Endothelial cell of umbilical vein (primary cell): ENCODE measurements around the gene DUSP22. TPM values are rescaled to one million over a fixed set of nuclear protein-coding genes. Genes with fewer than 3 reads are reported as not detected.

ENCODE experiments used
- BruUV-seq: library from RNA; stranded (reverse); fragments of 400-500 nt; replicated peaks from 2 replicates; lab custom pipeline; 2021; lab: Mats Ljungman, UMichigan
- CTCF ChIA-PET: fragments of 300-600, 350-600 bp; sonication (Branson Sonifier 250); formaldehyde crosslinking; loops from one replicate; lab custom pipeline; 2021; ENCODE audit warnings: antibody characterized with exemption, inconsistent platforms; lab: Charles Lee
- POLR2A ChIA-PET: fragments of 300-600, 350-600 bp; sonication (Branson Sonifier 250); formaldehyde crosslinking; loops from one replicate; lab custom pipeline; 2021; ENCODE audit warnings: antibody characterized with exemption, inconsistent platforms; lab: Charles Lee
- DNase-seq: peaks from one replicate; pipeline ENCODE4 v3.0.0-alpha.2; 2011; ENCODE audit warnings: low read depth, low spot score
- FAIRE-seq: peaks from 2 replicates; lab custom pipeline; 2011; peaks lifted over from hg19 to GRCh38; lab: Jason Lieb, UNC
- H2AFZ ChIP-seq: 2 replicates; pipeline ENCODE4 v1.6.0; 2012; ENCODE audit warnings: low read depth, low read length, control low read depth, inconsistent platforms
- H3K27ac ChIP-seq: 2 replicates; pipeline ENCODE4 v1.5.1; 2011; ENCODE audit warnings: low read depth, mild to moderate bottlenecking, control low read depth, low read length, moderate library complexity; ENCODE audit not compliant: insufficient read depth
- H3K27me3 ChIP-seq, 2 experiments: 2 replicates each; pipeline versions ENCODE4 v1.6.0 to v1.6.1; 2011; ENCODE audit warnings: low read length in 2 of 2, mixed read lengths in 1 of 2; ENCODE audit not compliant: control insufficient read depth in 2 of 2, insufficient read depth in 2 of 2
- H3K36me3 ChIP-seq, 2 experiments: 2 replicates in 1 of 2; 3 replicates in 1 of 2; pipeline ENCODE4 v1.5.1; 2011; ENCODE audit warnings: low read length in 2 of 2, mild to moderate bottlenecking in 1 of 2, moderate library complexity in 1 of 2; ENCODE audit not compliant: control insufficient read depth in 2 of 2, insufficient read depth in 2 of 2; ENCODE audit errors: extremely low read depth in 1 of 2
- H3K4me1 ChIP-seq: 3 replicates; pipeline ENCODE4 v1.5.1; 2011; ENCODE audit warnings: mild to moderate bottlenecking, low read length; ENCODE audit not compliant: control insufficient read depth, insufficient read depth; ENCODE audit errors: extremely low read depth
- H3K4me2 ChIP-seq: 2 replicates; pipeline ENCODE4 v1.6.1; 2011; ENCODE audit warnings: low read length, control low read depth, mixed read lengths; ENCODE audit not compliant: insufficient read depth
- H3K4me3 ChIP-seq, 3 experiments: fragments of 200-600 bp in 1 of 3; sonication (generic), shearing (Covaris generic) in 1 of 3; replicated peaks in 1 of 3; 2 replicates each; pipeline ENCODE4 v1.5.1; 2011 to 2016; ENCODE audit warnings: control low read depth in 3 of 3, low read length in 3 of 3, mild to moderate bottlenecking in 2 of 3, inconsistent platforms in 1 of 3, low read depth in 1 of 3, moderate library complexity in 1 of 3; ENCODE audit not compliant: insufficient read depth in 1 of 3
- H3K79me2 ChIP-seq: 2 replicates; pipeline ENCODE4 v1.6.0; 2012; ENCODE audit warnings: low read length, inconsistent platforms; ENCODE audit not compliant: control insufficient read depth, insufficient read depth
- H3K9ac ChIP-seq: replicated peaks from 2 replicates; pipeline ENCODE3; 2011; ENCODE audit warnings: low read length, control low read depth; ENCODE audit not compliant: insufficient read depth; ENCODE audit errors: extremely low read depth
- H3K9me1 ChIP-seq: replicated peaks from 3 replicates; pipeline ENCODE4 v1.6.0; 2011; ENCODE audit warnings: mild to moderate bottlenecking, low read length; ENCODE audit not compliant: control insufficient read depth, insufficient read depth; ENCODE audit errors: extremely low read depth
- H3K9me3 ChIP-seq: replicated peaks from 2 replicates; pipeline ENCODE4 v1.5.1; 2012; ENCODE audit warnings: low read length, inconsistent platforms; ENCODE audit not compliant: control insufficient read depth, insufficient read depth
- H4K20me1 ChIP-seq: replicated peaks from 2 replicates; pipeline ENCODE3; 2011; ENCODE audit warnings: mild to moderate bottlenecking, low read length; ENCODE audit not compliant: control insufficient read depth, insufficient read depth; ENCODE audit errors: extremely low read depth
- CTCF ChIP-seq, 2 donors: IDR thresholded peaks; 1 replicate in 1 of 2; 2 replicates in 1 of 2; pipeline ENCODE4 v1.5.1; 2011; ENCODE audit warnings: low read length in 2 of 2, mild to moderate bottlenecking in 2 of 2, moderate library complexity in 2 of 2, control low read depth in 1 of 2, inconsistent platforms in 1 of 2, low read depth in 1 of 2; ENCODE audit not compliant: insufficient read depth in 1 of 2; ENCODE audit errors: extremely low read depth in 1 of 2
- EZH2 ChIP-seq: IDR thresholded peaks from 2 replicates; pipeline ENCODE4 v1.6.1; 2012; ENCODE audit warnings: borderline replicate concordance, low read depth, mild to moderate bottlenecking, moderate library complexity, low read length, inconsistent platforms; ENCODE audit not compliant: severe bottlenecking
- FOS ChIP-seq: IDR thresholded peaks from 2 replicates; pipeline ENCODE4 v1.6.1; 2011; ENCODE audit warnings: mild to moderate bottlenecking, low read length, moderate library complexity, borderline replicate concordance; ENCODE audit not compliant: insufficient read depth
- GATA2 ChIP-seq: IDR thresholded peaks from 2 replicates; pipeline ENCODE4 v1.7.0; 2011; ENCODE audit warnings: low read depth, mild to moderate bottlenecking, moderate library complexity, mixed read lengths, low read length; ENCODE audit not compliant: insufficient read length, insufficient read depth
- JUN ChIP-seq: IDR thresholded peaks from 2 replicates; pipeline ENCODE4 v1.6.1; 2011; ENCODE audit warnings: borderline replicate concordance, low read depth; ENCODE audit not compliant: insufficient read length, insufficient read depth
- MAX ChIP-seq: IDR thresholded peaks from 2 replicates; pipeline ENCODE4 v1.6.1; 2011; ENCODE audit not compliant: insufficient read depth, insufficient read length
- MYC ChIP-seq: IDR thresholded peaks from one replicate; pipeline ENCODE4 v1.6.1; 2011; ENCODE audit warnings: mild to moderate bottlenecking, low read depth, low read length
- POLR2A ChIP-seq: IDR thresholded peaks from 2 replicates; pipeline ENCODE4 v1.6.1; 2012; ENCODE audit warnings: low read depth, mild to moderate bottlenecking, control low read depth, low read length
- POLR2AphosphoS5 ChIP-seq: IDR thresholded peaks from 2 replicates; pipeline ENCODE4 v1.6.1; 2012; ENCODE audit warnings: low read depth, mild to moderate bottlenecking, control low read depth, low read length, moderate library complexity; ENCODE audit not compliant: insufficient read depth
- dilution Hi-C: fragments of 300-500 bp; cut with MboI; formaldehyde crosslinking; loops from one replicate; pipeline ENCODE4 v1.15.0; 2019; ENCODE audit warnings: low sequenced_read_pairs; ENCODE audit not compliant: extremely low pct_ligation_motif_present
- intact Hi-C: fragments of 100-400 bp; cut with micrococcal nuclease; formaldehyde crosslinking; loops from one replicate; pipeline ENCODE4 v1.10.0; 2022
- polyA plus RNA-seq, 4 experiments: library from polyadenylated mRNA; depleted of rRNA in 3 of 4; stranded (reverse) in 3 of 4; unstranded in 1 of 4; fragments of >200 nt; gene quantifications; 2 replicates each; pipeline versions ENCODE4 v1.2.1 to v1.2.3, GENCODE V29; 2011 to 2012; ENCODE audit warnings: missing spikeins in 1 of 4
- total RNA-seq: library from RNA; stranded (reverse); gene quantifications from 2 replicates; pipeline ENCODE4 v1.2.3, GENCODE V29; 2021

Gene DUSP22
- total and polyA plus RNA-seq, 2 donors (not counting 3 experiments of a cell fraction or from before 2014, with no cell fraction given) = 23.2 to 33.9 TPM

GRCh38 chr6:332671-333070, 40.4 kb downstream of the DUSP22 start:
- CTCF ChIA-PET = interaction anchor here (0.9 to 2.1 kb wide), 12 partner anchors 9 to 1104 kb away, joined by 3 to 7 read pairs (median 4); no protein-coding TSS in a partner anchor
- DNase-seq (peak; percentile 77), FAIRE-seq (peak; percentile 88)
- no peak for TF ChIP-seq POLR2AphosphoS5
- peak; percentile 79 for TF ChIP-seq FOS
- no peak for TF ChIP-seq MYC
- no peak for TF ChIP-seq MAX
- TF ChIP-seq CTCF (IDR thresholded peaks at IDR 0.05; ENCODE audit: extremely low read depth in 1 of 2, insufficient read depth in 1 of 2, low read depth in 1 of 2, low read length in 2 of 2) = no peak
- TF ChIP-seq GATA2 = no peak
- TF ChIP-seq JUN = peak; percentile 68
- TF ChIP-seq EZH2 = no peak
- TF ChIP-seq POLR2A = no peak
- Histone ChIP-seq H3K4me3 (no peak overlapping the region), H3K36me3 (no peaks in the 10 kb centered on the region), H3K79me2 (no peaks in the 10 kb centered on the region), H2AFZ (no peak overlapping the region), H3K27me3 (no peaks in the 10 kb centered on the region), H3K27ac (no peak overlapping the region), H3K4me2 (no peak overlapping the region), H4K20me1 (no peaks in the 10 kb centered on the region), H3K9ac (no peak overlapping the region), H3K9me1 (no peaks in the 10 kb centered on the region), H3K4me1 (peaks cover 13% of the 10 kb centered on the region), H3K9me3 (no peaks in the 10 kb centered on the region)
- dilution Hi-C loops (no loop called here), intact Hi-C loops (loop anchor here (1.0 kb wide), 1 partner anchor 40 kb away; the partner anchor contains the start of gene DUSP22)
- POLR2A ChIA-PET = interaction anchor here (0.6 kb wide), 1 partner anchor 19 kb away, joined by 3 read pairs; no protein-coding TSS in a partner anchor
- BruUV-seq = no TSS peak
